Stimulated activated CD4-positive, alpha-beta T cell treated with anti-CD3 and anti-CD28 coated beads, TNF-alpha, amount 100 ng/mL, for 48 hours (primary cell): ENCODE data around the gene PPARD.
"Not testable (repeated sequence)": the region's sequence is repeated elsewhere in the genome, so short reads cannot be mapped to it uniquely, and the experiment has no call there.

Source experiments
- DNase-seq, 3 donors: peaks; one replicate each; pipeline ENCODE4 v3.0.0-alpha.2; 2020; ENCODE audit warnings: low read depth in 3 of 3

PPARD gene

DNA sequence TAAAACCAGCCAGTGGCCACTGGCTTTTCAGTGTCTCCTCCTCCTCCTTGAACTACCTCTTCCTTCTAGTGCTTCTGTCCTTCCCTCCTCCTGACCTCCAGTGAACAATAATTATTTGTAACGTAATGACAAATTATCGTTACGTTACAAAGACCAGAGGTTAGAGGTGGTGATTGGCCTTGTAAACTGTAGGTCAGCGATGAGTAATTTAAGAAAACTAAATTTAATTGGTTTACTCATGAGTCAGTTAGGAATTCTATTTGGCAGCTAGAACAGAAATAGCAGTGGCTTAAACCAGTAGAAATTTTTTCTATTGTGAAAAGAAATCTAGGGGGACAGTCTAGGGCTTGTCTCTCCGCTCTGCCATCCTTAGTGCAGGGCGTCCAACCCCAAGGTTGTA, 38.8 kb downstream of the PPARD start:
- DNase-seq = no peak

DNA sequence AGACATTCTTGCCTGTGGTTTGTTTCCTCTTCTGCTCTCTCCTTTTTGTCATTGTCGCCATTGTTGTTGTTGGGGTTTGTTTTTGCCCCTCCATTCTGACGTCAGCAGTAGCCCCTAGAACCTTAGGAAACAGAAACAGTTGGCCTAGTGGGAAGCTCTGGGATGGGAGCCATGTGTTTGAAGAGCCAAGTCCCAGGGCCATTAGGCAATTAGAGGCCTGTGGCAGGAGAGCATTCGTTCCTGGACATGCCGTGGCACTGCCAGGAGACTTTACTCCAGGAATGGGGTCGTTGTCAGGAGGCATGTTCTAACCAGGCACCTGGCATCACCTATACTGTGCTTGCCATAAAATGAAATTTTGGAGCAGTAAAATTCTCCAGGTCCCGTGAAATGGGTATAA, 39.7 kb downstream of the PPARD start:
- no peak for DNase-seq

DNA sequence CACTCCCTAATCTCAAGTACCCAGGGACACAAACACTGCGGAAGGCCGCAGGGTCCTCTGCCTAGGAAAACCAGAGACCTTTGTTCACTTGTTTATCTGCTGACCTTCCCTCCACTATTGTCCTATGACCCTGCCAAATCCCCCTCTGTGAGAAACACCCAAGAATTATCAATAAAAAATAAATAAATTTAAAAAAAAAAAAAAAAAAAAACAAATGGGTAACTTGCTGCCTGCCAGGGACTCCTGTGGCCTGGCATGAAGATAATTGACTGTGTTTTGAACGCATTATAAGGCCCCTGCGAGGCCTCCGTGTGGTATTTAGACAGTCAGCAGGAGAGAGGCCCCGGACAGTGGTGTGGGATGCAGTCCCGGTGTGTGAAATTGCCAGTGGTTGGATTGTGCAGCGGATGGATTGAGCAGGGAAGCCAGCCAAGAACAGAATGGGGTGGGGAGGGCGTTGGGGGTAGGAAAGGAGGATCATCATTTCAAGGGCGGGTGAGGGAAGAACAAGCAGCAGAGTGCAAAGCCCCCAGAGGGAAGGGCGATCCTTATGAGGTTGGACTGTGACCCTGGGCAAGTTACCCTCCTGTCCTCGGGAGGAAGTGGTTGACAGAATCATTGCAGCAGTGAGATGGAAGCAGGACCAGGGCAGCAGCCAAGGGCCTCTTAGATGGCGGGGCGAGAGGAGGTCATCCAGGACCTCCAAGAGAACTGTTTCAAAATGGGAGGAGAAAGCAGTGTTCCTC, 43.3 kb downstream of the PPARD start:
- DNase-seq = no peak

DNA sequence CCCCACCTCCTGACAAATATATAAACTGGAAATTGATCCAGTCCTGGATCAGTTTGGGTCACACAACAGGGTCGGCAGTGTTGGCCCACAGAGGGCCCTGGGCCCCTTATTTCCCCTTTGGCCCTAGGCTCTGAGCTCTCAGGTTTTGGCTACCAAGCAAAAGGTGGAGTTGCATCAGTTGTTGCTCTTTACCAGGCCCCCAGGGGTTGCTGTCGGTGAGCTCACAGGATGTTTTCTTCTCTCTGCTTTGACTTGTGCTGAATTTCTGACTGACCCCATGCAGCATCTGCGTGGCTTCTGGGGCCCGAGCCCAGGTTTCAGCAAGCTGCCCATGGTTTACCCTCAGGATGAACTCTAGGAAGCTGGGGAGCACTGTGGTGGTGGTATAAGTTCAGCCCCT, 44.6 kb downstream of the PPARD start:
- DNase-seq = no peak

DNA sequence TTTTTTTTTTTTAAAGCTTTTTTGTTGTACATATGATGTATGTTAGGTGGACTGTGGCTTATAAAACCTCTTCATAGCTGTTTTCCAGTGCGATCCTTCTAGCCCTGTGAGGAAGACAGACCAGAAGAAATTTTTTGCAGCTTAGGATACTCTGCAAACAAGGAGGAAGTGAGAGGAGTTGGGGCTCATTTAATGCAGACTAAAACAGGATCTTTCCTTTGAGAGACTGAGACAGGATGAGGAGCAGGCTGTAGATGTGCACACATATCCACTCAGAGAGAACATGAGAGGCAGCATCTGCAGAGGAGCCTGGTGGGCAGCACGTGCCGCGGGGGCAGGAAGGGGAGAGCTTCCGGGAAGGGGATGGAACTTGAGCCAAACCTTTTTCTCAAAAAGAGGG, 45.7 kb downstream of the PPARD start:
- DNase-seq = no peak

DNA sequence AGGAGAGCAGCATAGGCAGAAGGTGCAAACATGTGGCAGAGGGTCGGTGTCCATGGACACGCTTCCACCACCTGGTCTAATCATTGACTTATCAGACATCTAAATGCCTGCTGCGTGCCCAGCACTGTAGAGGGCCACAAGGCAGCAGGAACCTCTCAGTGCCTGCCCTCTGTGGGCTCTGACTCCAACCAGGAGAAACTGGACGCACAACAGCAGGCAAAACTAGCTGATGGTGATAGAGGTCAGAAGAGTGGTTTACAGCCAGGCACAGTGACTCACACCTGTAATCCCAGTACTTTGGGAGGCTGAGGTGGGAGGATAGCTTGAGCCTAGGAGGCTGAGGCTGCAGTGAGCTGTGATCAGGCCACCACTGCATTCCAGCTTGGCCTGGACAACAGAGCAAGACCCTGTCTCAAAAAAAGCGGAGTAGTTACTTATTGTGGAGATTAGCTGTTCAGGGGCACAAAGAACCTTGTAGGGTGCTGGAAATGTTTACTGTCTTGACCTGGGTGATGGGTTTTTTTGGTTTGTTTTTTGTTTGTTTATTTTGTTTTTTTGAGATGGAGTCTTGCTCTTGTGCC, 46.5 kb downstream of the PPARD start:
- no peak for DNase-seq

DNA sequence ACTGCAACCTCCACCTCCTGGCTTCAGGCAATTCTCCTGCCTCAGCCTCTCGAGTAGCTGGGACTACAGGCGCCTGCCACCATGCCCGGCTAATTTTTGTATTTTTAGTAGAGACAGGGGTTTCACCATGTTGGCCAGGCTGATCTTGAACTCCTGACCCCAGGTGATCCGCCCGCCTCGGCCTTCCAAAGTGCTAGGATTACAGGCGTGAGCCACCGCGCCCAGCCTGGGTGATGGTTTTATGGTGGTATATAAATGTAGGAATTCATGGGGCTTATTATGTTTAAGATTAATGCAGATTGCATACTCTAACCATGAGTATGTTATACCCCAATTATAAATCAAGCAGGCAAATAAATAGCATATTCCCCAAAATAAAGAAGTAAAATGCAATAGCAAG, 47.0 kb downstream of the PPARD start:
- DNase-seq = not testable (repeated sequence)

DNA sequence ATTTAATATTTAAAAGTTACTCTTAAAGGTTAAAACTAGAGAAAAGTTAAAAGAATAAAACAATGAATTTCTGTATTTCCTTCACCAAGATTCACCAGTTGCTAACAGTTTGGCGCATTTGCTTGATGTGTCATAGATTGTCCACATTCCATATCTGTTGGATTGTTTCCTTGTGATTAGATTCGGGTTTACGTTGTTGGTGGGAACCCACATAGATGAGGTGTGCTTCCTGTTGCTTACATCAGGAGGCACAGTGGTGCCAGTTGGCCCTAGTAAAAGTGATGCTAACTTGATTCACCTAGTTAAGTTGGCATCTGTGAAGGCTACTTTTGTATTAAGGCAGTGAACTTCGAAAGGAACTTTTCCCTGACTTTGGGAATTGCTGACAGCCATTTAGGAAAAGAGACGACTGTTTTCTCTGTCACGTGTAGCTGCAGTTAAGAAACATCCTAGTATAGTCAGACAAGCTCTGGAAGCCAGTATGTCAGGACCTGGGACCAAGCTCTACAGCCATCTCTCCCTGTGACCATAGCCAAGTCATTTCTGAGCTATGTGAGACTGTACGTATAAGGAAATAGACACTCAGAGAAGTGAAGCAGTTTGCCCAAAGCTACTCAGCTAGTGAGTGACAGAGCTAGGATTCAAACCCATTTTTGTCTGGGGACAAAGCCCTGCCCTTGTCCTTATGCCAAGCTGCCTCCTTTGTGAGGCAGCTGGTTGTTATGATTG, 49.0 kb downstream of the PPARD start:
- DNase-seq = no peak

DNA sequence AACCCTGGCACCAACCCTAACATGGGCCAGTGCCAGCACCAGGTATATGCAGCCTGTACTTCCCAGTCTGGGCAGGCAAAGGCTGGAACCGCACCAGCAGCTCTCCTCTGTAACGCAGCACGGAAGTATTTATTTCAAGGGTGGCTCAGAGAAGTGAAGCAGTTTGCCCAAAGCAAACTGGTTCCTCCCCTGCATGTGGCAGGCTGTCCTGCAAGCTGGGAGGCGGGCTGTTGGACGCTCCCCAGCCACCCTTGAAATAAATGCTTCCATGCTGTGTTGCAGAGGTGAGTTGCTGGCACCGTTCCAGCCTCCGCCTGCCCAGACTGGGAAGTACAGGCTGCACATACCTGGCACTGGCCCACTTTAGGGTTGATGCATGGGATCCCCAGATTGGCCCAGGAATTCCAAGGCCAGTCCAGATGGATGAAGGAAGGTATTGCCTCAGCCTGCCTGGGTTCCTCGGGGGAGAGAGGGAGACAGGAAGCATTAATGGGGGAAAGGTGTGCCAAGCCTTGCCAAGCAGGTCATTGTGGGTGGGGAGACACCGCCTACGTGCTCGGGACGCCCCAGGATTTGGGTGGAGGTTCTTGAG, 49.8 kb downstream of the PPARD start:
- no peak for DNase-seq

DNA sequence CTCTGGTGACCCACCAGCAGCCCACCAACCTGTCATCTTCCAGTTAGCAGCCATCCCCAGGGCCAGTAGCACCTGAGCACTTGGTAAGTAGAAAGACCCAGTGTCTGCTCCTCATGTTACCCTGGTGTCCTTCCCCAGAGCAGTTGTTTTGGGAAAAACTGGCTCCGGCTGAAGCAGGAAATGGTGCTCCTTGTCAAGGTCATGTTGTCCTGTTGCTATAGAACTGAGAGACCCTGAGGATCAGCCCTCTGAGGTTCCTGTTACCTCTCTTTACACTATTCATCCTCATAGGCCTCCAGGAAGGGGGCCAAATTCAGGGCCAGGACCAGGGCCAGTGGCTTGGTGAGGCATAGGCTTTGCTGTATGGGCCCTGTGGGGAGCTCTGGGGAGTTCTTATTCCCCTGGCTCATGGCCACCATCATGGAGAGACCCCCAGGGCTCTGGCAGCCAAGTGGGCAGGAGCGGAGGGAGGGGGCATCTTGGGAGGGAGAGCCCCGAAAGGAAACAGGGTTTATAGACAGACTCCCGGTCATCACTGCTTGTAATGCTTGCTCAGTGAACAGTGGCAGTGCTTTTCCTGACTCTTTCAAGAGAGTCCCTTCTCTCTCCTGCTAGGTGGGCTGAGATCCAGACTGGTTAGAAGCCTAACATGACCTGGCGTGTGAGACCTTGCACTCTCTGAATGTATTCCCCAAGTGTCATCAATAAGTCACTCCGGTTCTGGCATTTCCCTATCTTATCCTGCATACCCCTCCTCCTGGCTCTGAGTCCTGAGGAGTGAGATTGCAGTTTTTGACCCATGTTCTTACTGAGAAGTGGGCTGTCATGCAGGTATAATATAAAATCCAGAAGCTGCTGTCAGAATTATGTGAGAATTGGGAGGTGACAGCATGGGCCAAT, 50.7 kb downstream of the PPARD start:
- no peak for DNase-seq

DNA sequence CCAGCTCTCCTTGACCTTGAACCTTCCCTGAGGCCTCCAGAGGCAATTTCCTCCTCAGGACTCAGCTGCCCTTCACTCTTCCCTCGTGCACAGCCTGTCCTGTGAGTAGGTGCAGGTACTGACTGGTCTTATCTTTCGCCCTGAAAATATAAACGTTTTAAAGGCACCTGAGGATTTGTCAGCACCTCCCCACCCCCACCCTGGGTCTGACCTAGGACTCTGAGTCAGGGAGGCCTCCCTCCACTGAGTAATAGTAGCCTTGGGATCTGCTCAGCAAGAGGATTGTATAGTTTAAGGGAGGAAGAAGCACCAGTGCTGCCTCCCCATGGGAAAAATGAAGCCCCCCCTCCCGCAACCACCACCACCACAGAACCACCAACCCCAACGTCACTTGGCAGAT, 54.6 kb downstream of the PPARD start:
- DNase-seq = no peak

DNA sequence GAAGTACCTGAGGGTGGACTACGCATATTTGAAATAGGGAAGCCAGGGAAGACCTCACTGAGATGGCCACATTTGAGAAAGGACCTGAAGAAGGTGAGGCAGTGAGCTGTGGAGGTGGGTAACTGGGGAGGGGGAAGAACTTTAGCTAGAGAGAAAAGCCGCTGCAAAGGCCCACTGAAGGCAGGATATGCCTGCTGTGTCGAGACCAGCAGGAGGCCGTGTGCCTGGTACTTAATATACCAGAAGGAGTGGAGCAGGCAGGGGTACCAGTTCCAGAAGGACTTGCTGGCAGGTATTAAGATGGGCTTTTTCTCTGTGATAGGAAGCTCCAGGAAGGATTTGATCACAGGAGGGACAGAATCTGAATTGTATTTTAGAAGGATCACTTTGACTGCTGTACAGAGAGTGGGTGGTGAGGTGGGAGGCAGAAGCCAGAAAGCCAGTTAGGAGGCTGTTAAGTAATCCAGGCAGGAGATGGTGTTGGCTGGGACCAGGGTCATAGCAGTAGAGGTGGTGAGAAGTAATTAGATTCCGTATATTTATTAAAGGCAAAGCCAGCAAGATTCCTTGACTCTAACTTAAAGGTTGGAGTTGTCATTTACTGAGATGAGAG, 55.6 kb downstream of the PPARD start:
- no peak for DNase-seq

DNA sequence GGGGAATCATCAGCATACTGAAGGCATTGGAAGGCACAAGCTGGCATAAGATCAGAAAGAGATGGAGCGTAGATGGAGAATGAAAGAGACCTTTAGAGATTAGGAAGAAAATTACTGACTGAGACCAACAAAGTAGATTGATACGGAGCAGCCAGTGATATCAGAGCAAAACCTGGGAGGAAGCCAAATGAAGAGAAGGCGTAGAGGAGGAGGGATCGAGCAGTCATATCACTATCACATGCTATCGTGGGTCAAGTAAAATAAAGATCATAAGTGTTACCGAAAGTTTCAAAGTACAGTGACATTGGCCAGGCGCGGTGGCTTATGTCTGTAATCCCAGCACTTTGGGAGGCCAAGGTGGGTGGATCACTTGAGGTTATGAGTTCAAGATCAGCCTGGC, 56.2 kb downstream of the PPARD start:
- DNase-seq = no peak

DNA sequence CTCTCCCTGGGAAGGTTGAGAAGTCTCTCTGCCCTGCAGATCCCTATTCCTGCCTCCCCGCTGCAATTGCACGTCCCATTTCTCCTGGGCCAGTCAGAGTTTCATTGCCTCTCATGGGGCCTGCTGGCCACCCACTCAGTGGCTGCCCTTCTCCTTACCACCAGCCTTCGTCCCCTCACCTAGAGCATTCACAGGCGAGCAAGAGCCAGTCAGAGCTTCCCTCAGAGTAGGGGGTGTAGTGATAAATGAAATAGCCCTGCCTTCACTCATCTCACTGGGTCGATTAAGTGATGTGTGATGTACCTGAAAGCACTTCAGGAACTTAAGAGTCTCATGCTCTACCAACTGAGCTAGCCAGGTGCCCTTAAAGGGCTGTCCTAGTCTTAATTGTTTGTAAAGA, 57.8 kb downstream of the PPARD start:
- DNase-seq = no peak

DNA sequence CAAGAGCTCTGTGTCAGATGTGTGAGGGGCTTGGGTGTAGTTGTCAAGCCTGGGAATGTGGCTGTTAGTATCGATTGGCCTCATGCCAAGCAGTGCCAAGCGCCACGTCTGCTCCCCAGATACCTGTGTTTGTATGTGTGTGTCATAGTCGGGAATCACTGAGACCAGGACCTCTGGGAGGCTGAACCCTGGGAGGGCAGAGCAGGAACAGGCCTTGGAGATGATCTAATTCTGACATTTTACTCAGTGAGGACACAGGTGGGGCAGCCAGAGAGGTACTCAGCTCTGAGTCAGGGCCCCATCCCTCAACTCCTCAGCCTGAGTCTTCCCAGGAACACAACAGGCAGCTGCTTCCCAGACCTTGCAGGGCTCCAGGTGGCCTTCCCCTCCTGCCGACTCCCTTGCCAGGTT, 58.5 kb downstream of the PPARD start:
- DNase-seq = no peak

DNA sequence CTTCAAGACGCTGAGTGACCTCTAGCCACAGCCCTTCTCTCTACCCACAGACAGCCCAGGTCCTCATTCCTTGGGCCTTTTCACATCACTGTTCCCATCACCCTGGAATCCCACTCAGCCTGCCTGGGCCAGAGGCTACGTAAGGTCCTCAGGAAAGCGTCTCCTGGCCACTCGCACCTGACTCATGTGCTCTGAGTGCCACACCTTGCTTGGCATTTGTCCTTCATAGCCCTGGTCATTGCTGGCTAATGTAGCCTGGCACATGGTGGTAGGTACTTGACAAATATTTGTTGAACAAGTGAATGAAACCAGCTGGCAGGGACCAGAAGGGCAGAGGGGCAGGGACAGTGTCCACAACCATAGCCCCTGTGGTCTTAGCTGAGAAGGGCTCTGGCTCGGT, 59.2 kb downstream of the PPARD start:
- no peak for DNase-seq

DNA sequence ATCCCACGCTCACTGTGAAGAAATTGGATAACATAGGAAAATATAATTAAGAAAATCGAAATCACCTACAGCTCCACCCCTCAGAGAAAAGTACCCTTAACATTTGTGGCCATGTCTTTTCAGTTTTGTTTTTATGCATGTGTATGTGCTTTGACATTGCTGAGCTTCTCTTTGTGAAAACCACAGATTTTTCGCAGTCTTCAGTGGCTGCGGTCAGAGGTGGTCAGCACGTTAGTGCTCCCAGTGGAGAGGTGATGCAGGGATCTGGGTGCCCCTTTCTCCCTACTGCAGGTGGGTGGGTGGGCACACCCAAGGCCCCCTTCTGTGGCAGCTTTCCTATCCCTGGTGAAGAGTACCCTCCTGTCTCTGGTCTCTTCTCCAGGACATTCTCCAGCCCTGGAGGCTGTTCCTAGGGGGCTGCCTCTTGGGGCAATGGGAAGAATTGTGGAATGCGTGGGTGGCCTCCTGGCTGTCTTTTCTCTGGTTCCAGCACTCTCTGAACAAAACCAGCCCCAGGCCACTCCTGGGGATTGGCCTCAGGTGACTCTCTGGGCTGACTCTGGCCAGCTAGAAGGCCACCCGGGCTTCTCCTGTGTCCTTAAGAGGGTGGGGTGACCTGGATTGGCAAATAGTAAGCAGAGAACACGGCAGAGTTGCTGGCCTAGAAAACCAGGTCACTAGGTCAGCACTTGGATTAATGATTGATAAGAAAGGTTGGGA, 59.9 kb downstream of the PPARD start:
- no peak for DNase-seq

DNA sequence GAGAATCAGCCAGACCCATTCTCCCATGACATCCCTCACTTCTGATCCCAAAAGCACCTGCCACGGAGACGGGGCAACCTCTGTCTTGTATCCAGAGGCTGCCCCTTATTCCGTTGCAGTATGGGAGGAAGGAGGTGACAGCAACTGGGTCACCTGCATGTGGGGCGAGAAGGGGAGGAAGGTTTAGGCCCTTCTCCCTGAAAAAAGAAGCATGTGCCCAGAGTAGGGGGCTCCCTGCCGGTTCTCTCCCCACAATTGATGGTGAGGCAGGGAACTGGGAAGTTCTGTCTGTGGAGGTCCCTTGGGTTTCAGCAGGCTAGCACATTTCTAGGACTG, 60.5 kb downstream of the PPARD start:
- no peak for DNase-seq

DNA sequence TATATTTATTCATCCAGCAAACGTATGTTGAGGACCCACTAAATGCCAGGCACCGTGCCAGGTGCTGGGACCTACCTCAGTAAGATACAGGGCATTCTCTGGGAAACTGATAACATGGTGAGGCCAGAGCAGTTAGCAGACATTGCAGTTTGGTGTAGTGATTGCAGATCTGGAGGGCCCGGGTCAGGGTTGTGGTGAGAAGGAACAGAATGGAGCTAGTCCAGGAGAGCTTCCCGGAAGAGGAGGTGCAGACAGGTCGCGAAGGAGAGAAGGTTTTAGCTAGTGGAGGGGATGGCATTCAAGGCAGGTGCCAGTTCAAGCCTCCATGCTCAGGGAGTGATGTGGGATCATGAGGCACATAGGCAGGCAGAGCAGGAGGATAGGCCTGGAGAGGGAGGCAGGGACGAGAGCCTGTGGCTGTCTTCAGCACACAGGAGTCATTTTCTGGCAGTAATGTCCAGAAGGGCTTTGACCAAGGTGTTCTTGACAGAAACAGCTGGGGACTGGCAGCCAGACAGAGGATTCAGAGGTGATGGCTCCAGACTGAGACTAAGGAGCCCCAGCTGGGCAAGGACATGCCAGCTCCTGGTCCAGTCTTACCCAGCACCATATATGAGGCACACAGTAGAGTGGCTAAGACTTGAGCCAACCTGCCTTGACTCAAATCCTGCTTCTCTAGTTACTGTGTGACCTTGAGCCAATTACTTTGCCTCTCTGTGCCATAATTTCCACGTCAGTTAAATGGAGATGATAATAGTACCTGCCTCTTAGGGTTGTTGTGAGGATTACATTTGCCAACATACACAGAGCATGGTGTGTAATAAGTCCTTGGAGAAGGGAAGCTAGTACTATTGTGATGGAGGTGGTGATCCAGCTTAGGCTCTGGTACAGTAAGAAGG, 61.4 kb downstream of the PPARD start:
- no peak for DNase-seq
